HFFc6 (cell line): ENCODE results near the gene TMEM151B. TPM values are rescaled to one million over a fixed set of nuclear protein-coding genes. Genes with fewer than 3 reads are reported as not detected.

Source experiments
- DNase-seq: peaks from one replicate; pipeline ENCODE4 v3.0.0-alpha.2; 2018
- H3K27ac Mint-ChIP-seq: 2 replicates; pipeline ENCODE4 v1.8.0; 2020; ENCODE audit warnings: mild to moderate bottlenecking, mixed read lengths
- H3K27me3 Mint-ChIP-seq: 2 replicates; pipeline ENCODE4 v1.8.0; 2021; ENCODE audit warnings: mild to moderate bottlenecking, moderate library complexity, mixed read lengths; ENCODE audit not compliant: insufficient read depth
- H3K36me3 Mint-ChIP-seq: 2 replicates; pipeline ENCODE4 v1.8.0; 2021; ENCODE audit warnings: low read depth, mixed read lengths
- H3K4me1 Mint-ChIP-seq: 2 replicates; pipeline ENCODE4 v1.8.0; 2020; ENCODE audit warnings: low read depth, mixed read lengths
- H3K4me3 Mint-ChIP-seq: 2 replicates; pipeline ENCODE4 v1.8.0; 2020; ENCODE audit warnings: mild to moderate bottlenecking, moderate library complexity, mixed read lengths
- H3K9me3 Mint-ChIP-seq: 2 replicates; pipeline ENCODE4 v1.8.0; 2020; ENCODE audit warnings: mild to moderate bottlenecking, mixed read lengths
- CTCF ChIP-seq: fragments of 200-600 bp; sonication (generic); IDR thresholded peaks from 2 replicates; pipeline ENCODE4 v1.5.0; 2021; ENCODE audit warnings: antibody characterized with exemption, mild to moderate bottlenecking
- total RNA-seq, 6 experiments: library from RNA; stranded (reverse); fragmentation: NEBNext Ultra II Directional; extraction: Animal tissue kit (Norgen Biotek cat#: 25700); gene quantifications; 2 replicates in 1 of 6; 3 replicates in 5 of 6; pipeline ENCODE4 v1.2.3, GENCODE V29; 2021

TMEM151B gene
- total RNA-seq, 6 experiments from 2014 or later, result not detected

GRCh38 chr6:44272529-44272928 is 2.3 kb downstream of the TMEM151B start:
- Mint-ChIP-seq H3K4me1 (no peaks in the 10 kb centered on the region), H3K4me3 (no peak overlapping the region), H3K27me3 (peaks cover 46% of the 10 kb centered on the region), H3K36me3 (no peaks in the 10 kb centered on the region), H3K9me3 (no peaks in the 10 kb centered on the region), H3K27ac (no peak overlapping the region)
- DNase-seq, result no peak
- no peak for TF ChIP-seq CTCF

- H3K27ac Mint-ChIP-seq, result no peak overlapping the region
- TF ChIP-seq CTCF, result no peak
- H3K4me3 Mint-ChIP-seq, result no peak overlapping the region
- no peaks in the 10 kb centered on the region for H3K4me1 Mint-ChIP-seq
- H3K36me3 Mint-ChIP-seq, result no peaks in the 10 kb centered on the region
- no peaks in the 10 kb centered on the region for H3K9me3 Mint-ChIP-seq
- DNase-seq, result no peak
- H3K27me3 Mint-ChIP-seq, result peaks cover 51% of the 10 kb centered on the region
These were observed 2.8 kb downstream of the TMEM151B start for GRCh38 chr6:44272999-44273566.

GRCh38 chr6:44273617-44274016 is 3.4 kb downstream of the TMEM151B start:
- Mint-ChIP-seq H3K36me3 (no peaks in the 10 kb centered on the region), H3K9me3 (no peaks in the 10 kb centered on the region), H3K27ac (no peak overlapping the region), H3K4me1 (no peaks in the 10 kb centered on the region), H3K27me3 (peaks cover 51% of the 10 kb centered on the region), H3K4me3 (no peak overlapping the region)
- no peak for DNase-seq
- TF ChIP-seq CTCF, result no peak

- Mint-ChIP-seq H3K36me3 (no peaks in the 10 kb centered on the region), H3K4me1 (peaks cover 7% of the 10 kb centered on the region), H3K27me3 (peaks cover 47% of the 10 kb centered on the region), H3K4me3 (no peak overlapping the region), H3K9me3 (no peaks in the 10 kb centered on the region), H3K27ac (no peak overlapping the region)
- TF ChIP-seq CTCF, result no peak
- DNase-seq, result no peak
These were observed 5.1 kb downstream of the TMEM151B start for GRCh38 chr6:44275271-44275748.

- H3K4me3 Mint-ChIP-seq, result no peak overlapping the region
- no peak overlapping the region for H3K27ac Mint-ChIP-seq
- H3K36me3 Mint-ChIP-seq, result no peaks in the 10 kb centered on the region
- H3K9me3 Mint-ChIP-seq, result no peaks in the 10 kb centered on the region
- DNase-seq, result no peak
- H3K4me1 Mint-ChIP-seq, result peaks cover 7% of the 10 kb centered on the region
- peaks cover 48% of the 10 kb centered on the region for H3K27me3 Mint-ChIP-seq
- TF ChIP-seq CTCF, result no peak
These were observed 5.7 kb downstream of the TMEM151B start for GRCh38 chr6:44275749-44276648.
